WTC11 (cell line): Measurements from ENCODE around the gene IL2RA. TPM values are rescaled to one million over a fixed set of nuclear protein-coding genes. Genes with fewer than 3 reads are reported as not detected.

Source experiments
- ATAC-seq: fragments of 200-7000 bp; cut with Tn5 transposase; 2 replicates; pipeline ENCODE4 v1.10.0; 2021; ENCODE audit warnings: mild to moderate bottlenecking, moderate library complexity
- CTCF ChIA-PET: fragments of 300-600 bp; sonication (Branson Sonifier 250); formaldehyde crosslinking; loops from one replicate; lab custom pipeline; 2021; ENCODE audit warnings: antibody characterized with exemption; lab: Charles Lee
- POLR2A ChIA-PET: fragments of 350-600 bp; sonication (Branson Sonifier 250); formaldehyde crosslinking; loops from one replicate; lab custom pipeline; 2021; ENCODE audit warnings: antibody characterized with exemption; lab: Charles Lee
- DNase-seq: peaks from one replicate; pipeline ENCODE4 v3.0.0; 2021; ENCODE audit warnings: low spot score
- H3K27ac Mint-ChIP-seq: 2 replicates; pipeline ENCODE4 v1.8.0; 2021; ENCODE audit warnings: mixed read lengths
- H3K27me3 Mint-ChIP-seq: 2 replicates; pipeline ENCODE4 v1.8.0; 2021; ENCODE audit warnings: low read depth, mild to moderate bottlenecking, moderate library complexity, mixed read lengths
- H3K36me3 Mint-ChIP-seq: 2 replicates; pipeline ENCODE4 v1.8.0; 2021; ENCODE audit warnings: mixed read lengths
- H3K4me1 Mint-ChIP-seq: 2 replicates; pipeline ENCODE4 v1.8.0; 2022; ENCODE audit warnings: mixed read lengths
- H3K4me3 Mint-ChIP-seq: 2 replicates; pipeline ENCODE4 v1.8.0; 2021; ENCODE audit warnings: mild to moderate bottlenecking, moderate library complexity, mixed read lengths
- H3K9me3 Mint-ChIP-seq: 2 replicates; pipeline ENCODE4 v1.8.0; 2021; ENCODE audit warnings: mixed read lengths
- ETV6 ChIP-seq: sonication (generic); formaldehyde crosslinking; IDR thresholded peaks from 2 replicates; pipeline ENCODE4 v1.8.1; 2022; ENCODE audit warnings: mild to moderate bottlenecking, missing genetic modification reagents
- FOXP1 ChIP-seq: sonication (generic); formaldehyde crosslinking; IDR thresholded peaks from 2 replicates; pipeline ENCODE4 v1.8.0; 2022; ENCODE audit warnings: missing genetic modification reagents, mild to moderate bottlenecking, moderate library complexity, borderline replicate concordance
- HMGA2 ChIP-seq: fragments of 250-450 bp; sonication (Bioruptor Pico); IDR thresholded peaks from 2 replicates; pipeline ENCODE4 v1.4.0; 2021; ENCODE audit warnings: mild to moderate bottlenecking, moderate library complexity
- JAZF1 ChIP-seq: fragments of 250-450 bp; sonication (Bioruptor Pico); IDR thresholded peaks from 2 replicates; pipeline ENCODE4 v1.9.0; 2021; ENCODE audit warnings: moderate library complexity, mild to moderate bottlenecking, inconsistent platforms
- JUN ChIP-seq: sonication (generic); formaldehyde crosslinking; IDR thresholded peaks from 2 replicates; pipeline ENCODE4 v1.8.0; 2023; ENCODE audit warnings: mild to moderate bottlenecking, missing genetic modification reagents
- KAT7 ChIP-seq: sonication (generic); formaldehyde crosslinking; IDR thresholded peaks from 2 replicates; pipeline ENCODE4 v1.8.1; 2023; ENCODE audit warnings: missing genetic modification reagents, mild to moderate bottlenecking, borderline replicate concordance
- MYBL2 ChIP-seq: sonication (generic); formaldehyde crosslinking; IDR thresholded peaks from 2 replicates; pipeline ENCODE4 v1.8.1; 2023; ENCODE audit warnings: mild to moderate bottlenecking, moderate library complexity, missing genetic modification reagents
- NR2C2 ChIP-seq: sonication (generic); formaldehyde crosslinking; IDR thresholded peaks from 2 replicates; pipeline ENCODE4 v1.8.0; 2022; ENCODE audit warnings: mild to moderate bottlenecking, missing genetic modification reagents
- SMAD4 ChIP-seq: sonication (generic); formaldehyde crosslinking; IDR thresholded peaks from 2 replicates; pipeline ENCODE4 v1.8.0; 2022; ENCODE audit warnings: mild to moderate bottlenecking, missing genetic modification reagents
- SP1 ChIP-seq: sonication (generic); formaldehyde crosslinking; conservative IDR thresholded peaks from 2 replicates; pipeline ENCODE4 v1.8.1; 2022; ENCODE audit warnings: missing genetic modification reagents
- ZNF219 ChIP-seq: sonication (generic); formaldehyde crosslinking; IDR thresholded peaks from 2 replicates; pipeline ENCODE4 v1.8.0; 2023; ENCODE audit warnings: missing genetic modification reagents, mild to moderate bottlenecking, borderline replicate concordance
- ZNF232 ChIP-seq: sonication (generic); formaldehyde crosslinking; IDR thresholded peaks from 2 replicates; pipeline ENCODE4 v1.8.0; 2022; ENCODE audit warnings: mild to moderate bottlenecking, missing genetic modification reagents
- total RNA-seq: library from RNA; stranded (reverse); gene quantifications from 3 replicates; pipeline ENCODE4 v1.2.3, GENCODE V29; 2021
- TF ChIP-seq, protein P1 (sequence below): sonication (generic); formaldehyde crosslinking; IDR thresholded peaks from 2 replicates; pipeline ENCODE4 v1.8.1; 2023; ENCODE audit warnings: mild to moderate bottlenecking, moderate library complexity, missing genetic modification reagents
- TF ChIP-seq, protein P2 (sequence below): sonication (generic); formaldehyde crosslinking; IDR thresholded peaks from 2 replicates; pipeline ENCODE4 v1.8.0; 2023; ENCODE audit warnings: missing genetic modification reagents
- TF ChIP-seq, protein P3 (sequence below): fragments of 200-600 bp; IDR thresholded peaks from 2 replicates; pipeline ENCODE4 v1.8.0; 2022; ENCODE audit warnings: antibody characterized with exemption
- TF ChIP-seq, protein P4 (sequence below): sonication (generic); formaldehyde crosslinking; IDR thresholded peaks from 2 replicates; pipeline ENCODE4 v1.8.0; 2022; ENCODE audit warnings: mild to moderate bottlenecking, missing genetic modification reagents
- TF ChIP-seq, protein P5 (sequence below): sonication (generic); formaldehyde crosslinking; IDR thresholded peaks from 2 replicates; pipeline ENCODE4 v1.8.1; 2022; ENCODE audit warnings: missing genetic modification reagents, borderline replicate concordance
- TF ChIP-seq, protein P6 (sequence below): sonication (generic); formaldehyde crosslinking; IDR thresholded peaks from 2 replicates; pipeline ENCODE4 v1.8.1; 2022; ENCODE audit warnings: low read depth, mild to moderate bottlenecking, moderate library complexity, missing genetic modification reagents, borderline replicate concordance
- TF ChIP-seq, protein P7 (sequence below): fragments of 250-450 bp; sonication (Bioruptor Pico); IDR thresholded peaks from 2 replicates; pipeline ENCODE4 v1.8.0; 2021; ENCODE audit warnings: mild to moderate bottlenecking
- TF ChIP-seq, protein P8 (sequence below): fragments of 250-450 bp; sonication (Bioruptor Pico); IDR thresholded peaks from 2 replicates; pipeline ENCODE4 v1.9.0; 2021; ENCODE audit warnings: mild to moderate bottlenecking, borderline replicate concordance
- TF ChIP-seq, protein P9 (sequence below): sonication (generic); formaldehyde crosslinking; IDR thresholded peaks from 2 replicates; pipeline ENCODE4 v1.8.1; 2023; ENCODE audit warnings: mild to moderate bottlenecking, missing genetic modification reagents, moderate library complexity

Gene IL2RA
- total RNA-seq, 1 experiment from 2014 or later, result 0.31 TPM

DNA sequence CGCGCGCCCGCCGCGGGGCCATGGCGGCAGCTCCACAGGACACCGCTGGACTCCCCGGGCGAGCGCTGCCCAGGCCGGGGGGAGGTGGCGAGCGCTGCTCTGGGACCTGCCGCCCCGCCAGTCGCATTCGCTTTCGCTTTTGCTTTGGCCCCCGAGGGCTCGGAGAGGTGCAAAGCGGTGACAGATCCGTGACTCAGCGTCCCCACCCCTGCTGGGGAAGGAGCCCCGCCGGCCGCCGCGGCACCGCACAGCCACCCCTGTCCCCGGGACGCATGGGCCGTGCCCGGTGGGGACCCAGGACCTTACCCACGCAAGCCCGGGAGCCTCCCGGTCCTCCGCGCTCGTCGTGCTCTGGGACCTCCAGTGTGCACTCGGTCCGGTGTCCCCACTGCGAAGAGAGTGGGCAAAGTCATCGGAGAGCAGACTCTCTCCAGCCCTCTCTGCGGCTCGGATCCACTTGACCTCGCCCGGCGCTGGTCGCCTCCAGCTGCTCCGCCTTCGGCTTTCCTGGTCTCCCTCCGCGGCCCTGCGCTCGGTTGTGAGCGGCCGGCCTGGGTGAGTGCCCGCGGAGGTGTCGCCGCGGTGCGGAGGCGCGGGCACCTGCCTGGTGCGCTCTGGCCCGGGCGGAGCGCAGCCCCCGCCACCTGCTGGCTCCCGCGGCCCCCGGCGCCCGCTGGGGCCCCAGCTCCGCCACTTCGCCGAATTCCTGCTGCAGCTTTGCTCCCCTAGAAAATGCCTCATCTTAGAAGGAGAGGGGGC, 84.5 kb downstream of the IL2RA start, which contains the start of gene IL15RA:
Gene IL15RA, minus strand, starts transcription at position 73 of the 759 bp plus-strand sequence. Its CDS starts 51 bp downstream, at position 22.
- peak within 1 kb of the TSS; percentile 80 for H3K4me3 Mint-ChIP-seq
- H3K4me1 Mint-ChIP-seq, result peaks cover 18% of the 10 kb centered on the region
- DNase-seq, result peak; percentile 71
- CTCF ChIA-PET, result interaction anchor here (0.5 to 3.0 kb wide), 5 partner anchors 19 to 1433 kb away, joined by 3 to 12 read pairs (median 5); partner anchors contain the start of gene SFMBT2
- ATAC-seq, result peak; percentile 77
- POLR2A ChIA-PET, result interaction anchor here (0.6 kb wide), 3 partner anchors 73 to 277 kb away, joined by 3 to 4 read pairs (median 3); no protein-coding TSS in a partner anchor
- no peaks in the 10 kb centered on the region for H3K36me3 Mint-ChIP-seq
- peaks cover 55% of the 10 kb centered on the region for H3K27me3 Mint-ChIP-seq
- no peaks in the 10 kb centered on the region for H3K9me3 Mint-ChIP-seq
- no peak within 1 kb of the TSS for H3K27ac Mint-ChIP-seq
- TF ChIP-seq, protein P1, sequence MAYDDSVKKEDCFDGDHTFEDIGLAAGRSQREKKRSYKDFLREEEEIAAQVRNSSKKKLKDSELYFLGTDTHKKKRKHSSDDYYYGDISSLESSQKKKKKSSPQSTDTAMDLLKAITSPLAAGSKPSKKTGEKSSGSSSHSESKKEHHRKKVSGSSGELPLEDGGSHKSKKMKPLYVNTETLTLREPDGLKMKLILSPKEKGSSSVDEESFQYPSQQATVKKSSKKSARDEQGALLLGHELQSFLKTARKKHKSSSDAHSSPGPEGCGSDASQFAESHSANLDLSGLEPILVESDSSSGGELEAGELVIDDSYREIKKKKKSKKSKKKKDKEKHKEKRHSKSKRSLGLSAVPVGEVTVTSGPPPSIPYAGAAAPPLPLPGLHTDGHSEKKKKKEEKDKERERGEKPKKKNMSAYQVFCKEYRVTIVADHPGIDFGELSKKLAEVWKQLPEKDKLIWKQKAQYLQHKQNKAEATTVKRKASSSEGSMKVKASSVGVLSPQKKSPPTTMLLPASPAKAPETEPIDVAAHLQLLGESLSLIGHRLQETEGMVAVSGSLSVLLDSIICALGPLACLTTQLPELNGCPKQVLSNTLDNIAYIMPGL (CRISPR knock-in tag), result peak; percentile 84
- no peak for TF ChIP-seq JUN (CRISPR knock-in tag)
- no peak for TF ChIP-seq ZNF219 (CRISPR knock-in tag)
- no peak; the same call in 1 of the 2 replicates for TF ChIP-seq MYBL2
- TF ChIP-seq, protein P2, sequence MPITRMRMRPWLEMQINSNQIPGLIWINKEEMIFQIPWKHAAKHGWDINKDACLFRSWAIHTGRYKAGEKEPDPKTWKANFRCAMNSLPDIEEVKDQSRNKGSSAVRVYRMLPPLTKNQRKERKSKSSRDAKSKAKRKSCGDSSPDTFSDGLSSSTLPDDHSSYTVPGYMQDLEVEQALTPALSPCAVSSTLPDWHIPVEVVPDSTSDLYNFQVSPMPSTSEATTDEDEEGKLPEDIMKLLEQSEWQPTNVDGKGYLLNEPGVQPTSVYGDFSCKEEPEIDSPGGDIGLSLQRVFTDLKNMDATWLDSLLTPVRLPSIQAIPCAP (CRISPR knock-in tag), result peak; percentile 54; the same call in 1 of the 2 replicates
- TF ChIP-seq KAT7 (CRISPR knock-in tag), result peak; percentile 89; the same call in 1 of the 2 replicates
- TF ChIP-seq, protein P3, sequence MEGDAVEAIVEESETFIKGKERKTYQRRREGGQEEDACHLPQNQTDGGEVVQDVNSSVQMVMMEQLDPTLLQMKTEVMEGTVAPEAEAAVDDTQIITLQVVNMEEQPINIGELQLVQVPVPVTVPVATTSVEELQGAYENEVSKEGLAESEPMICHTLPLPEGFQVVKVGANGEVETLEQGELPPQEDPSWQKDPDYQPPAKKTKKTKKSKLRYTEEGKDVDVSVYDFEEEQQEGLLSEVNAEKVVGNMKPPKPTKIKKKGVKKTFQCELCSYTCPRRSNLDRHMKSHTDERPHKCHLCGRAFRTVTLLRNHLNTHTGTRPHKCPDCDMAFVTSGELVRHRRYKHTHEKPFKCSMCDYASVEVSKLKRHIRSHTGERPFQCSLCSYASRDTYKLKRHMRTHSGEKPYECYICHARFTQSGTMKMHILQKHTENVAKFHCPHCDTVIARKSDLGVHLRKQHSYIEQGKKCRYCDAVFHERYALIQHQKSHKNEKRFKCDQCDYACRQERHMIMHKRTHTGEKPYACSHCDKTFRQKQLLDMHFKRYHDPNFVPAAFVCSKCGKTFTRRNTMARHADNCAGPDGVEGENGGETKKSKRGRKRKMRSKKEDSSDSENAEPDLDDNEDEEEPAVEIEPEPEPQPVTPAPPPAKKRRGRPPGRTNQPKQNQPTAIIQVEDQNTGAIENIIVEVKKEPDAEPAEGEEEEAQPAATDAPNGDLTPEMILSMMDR, result no peak
- 0 out of 2 replicates have a peak, but pooled peaks have one; percentile 29 for TF ChIP-seq FOXP1 (CRISPR knock-in tag)
- TF ChIP-seq, protein P4, sequence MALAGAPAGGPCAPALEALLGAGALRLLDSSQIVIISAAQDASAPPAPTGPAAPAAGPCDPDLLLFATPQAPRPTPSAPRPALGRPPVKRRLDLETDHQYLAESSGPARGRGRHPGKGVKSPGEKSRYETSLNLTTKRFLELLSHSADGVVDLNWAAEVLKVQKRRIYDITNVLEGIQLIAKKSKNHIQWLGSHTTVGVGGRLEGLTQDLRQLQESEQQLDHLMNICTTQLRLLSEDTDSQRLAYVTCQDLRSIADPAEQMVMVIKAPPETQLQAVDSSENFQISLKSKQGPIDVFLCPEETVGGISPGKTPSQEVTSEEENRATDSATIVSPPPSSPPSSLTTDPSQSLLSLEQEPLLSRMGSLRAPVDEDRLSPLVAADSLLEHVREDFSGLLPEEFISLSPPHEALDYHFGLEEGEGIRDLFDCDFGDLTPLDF (CRISPR knock-in tag), result peak; percentile 19; the same call in 1 of the 2 replicates
- TF ChIP-seq, protein P5, sequence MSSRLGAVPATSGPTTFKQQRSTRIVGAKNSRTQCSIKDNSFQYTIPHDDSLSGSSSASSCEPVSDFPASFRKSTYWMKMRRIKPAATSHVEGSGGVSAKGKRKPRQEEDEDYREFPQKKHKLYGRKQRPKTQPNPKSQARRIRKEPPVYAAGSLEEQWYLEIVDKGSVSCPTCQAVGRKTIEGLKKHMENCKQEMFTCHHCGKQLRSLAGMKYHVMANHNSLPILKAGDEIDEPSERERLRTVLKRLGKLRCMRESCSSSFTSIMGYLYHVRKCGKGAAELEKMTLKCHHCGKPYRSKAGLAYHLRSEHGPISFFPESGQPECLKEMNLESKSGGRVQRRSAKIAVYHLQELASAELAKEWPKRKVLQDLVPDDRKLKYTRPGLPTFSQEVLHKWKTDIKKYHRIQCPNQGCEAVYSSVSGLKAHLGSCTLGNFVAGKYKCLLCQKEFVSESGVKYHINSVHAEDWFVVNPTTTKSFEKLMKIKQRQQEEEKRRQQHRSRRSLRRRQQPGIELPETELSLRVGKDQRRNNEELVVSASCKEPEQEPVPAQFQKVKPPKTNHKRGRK (CRISPR knock-in tag), result no peak
- no peak for TF ChIP-seq ZNF232 (CRISPR knock-in tag)
- TF ChIP-seq, protein P6, sequence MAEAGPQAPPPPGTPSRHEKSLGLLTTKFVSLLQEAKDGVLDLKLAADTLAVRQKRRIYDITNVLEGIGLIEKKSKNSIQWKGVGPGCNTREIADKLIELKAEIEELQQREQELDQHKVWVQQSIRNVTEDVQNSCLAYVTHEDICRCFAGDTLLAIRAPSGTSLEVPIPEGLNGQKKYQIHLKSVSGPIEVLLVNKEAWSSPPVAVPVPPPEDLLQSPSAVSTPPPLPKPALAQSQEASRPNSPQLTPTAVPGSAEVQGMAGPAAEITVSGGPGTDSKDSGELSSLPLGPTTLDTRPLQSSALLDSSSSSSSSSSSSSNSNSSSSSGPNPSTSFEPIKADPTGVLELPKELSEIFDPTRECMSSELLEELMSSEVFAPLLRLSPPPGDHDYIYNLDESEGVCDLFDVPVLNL (CRISPR knock-in tag), result no peak
- TF ChIP-seq, protein P7, sequence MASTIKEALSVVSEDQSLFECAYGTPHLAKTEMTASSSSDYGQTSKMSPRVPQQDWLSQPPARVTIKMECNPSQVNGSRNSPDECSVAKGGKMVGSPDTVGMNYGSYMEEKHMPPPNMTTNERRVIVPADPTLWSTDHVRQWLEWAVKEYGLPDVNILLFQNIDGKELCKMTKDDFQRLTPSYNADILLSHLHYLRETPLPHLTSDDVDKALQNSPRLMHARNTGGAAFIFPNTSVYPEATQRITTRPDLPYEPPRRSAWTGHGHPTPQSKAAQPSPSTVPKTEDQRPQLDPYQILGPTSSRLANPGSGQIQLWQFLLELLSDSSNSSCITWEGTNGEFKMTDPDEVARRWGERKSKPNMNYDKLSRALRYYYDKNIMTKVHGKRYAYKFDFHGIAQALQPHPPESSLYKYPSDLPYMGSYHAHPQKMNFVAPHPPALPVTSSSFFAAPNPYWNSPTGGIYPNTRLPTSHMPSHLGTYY (CRISPR knock-in tag), result no peak
- no peak for TF ChIP-seq HMGA2
- no peak for TF ChIP-seq JAZF1 (CRISPR knock-in tag)
- no peak for TF ChIP-seq SMAD4 (CRISPR knock-in tag)
- TF ChIP-seq NR2C2, result no peak
- TF ChIP-seq ETV6 (CRISPR knock-in tag), result no peak
- TF ChIP-seq, protein P8, sequence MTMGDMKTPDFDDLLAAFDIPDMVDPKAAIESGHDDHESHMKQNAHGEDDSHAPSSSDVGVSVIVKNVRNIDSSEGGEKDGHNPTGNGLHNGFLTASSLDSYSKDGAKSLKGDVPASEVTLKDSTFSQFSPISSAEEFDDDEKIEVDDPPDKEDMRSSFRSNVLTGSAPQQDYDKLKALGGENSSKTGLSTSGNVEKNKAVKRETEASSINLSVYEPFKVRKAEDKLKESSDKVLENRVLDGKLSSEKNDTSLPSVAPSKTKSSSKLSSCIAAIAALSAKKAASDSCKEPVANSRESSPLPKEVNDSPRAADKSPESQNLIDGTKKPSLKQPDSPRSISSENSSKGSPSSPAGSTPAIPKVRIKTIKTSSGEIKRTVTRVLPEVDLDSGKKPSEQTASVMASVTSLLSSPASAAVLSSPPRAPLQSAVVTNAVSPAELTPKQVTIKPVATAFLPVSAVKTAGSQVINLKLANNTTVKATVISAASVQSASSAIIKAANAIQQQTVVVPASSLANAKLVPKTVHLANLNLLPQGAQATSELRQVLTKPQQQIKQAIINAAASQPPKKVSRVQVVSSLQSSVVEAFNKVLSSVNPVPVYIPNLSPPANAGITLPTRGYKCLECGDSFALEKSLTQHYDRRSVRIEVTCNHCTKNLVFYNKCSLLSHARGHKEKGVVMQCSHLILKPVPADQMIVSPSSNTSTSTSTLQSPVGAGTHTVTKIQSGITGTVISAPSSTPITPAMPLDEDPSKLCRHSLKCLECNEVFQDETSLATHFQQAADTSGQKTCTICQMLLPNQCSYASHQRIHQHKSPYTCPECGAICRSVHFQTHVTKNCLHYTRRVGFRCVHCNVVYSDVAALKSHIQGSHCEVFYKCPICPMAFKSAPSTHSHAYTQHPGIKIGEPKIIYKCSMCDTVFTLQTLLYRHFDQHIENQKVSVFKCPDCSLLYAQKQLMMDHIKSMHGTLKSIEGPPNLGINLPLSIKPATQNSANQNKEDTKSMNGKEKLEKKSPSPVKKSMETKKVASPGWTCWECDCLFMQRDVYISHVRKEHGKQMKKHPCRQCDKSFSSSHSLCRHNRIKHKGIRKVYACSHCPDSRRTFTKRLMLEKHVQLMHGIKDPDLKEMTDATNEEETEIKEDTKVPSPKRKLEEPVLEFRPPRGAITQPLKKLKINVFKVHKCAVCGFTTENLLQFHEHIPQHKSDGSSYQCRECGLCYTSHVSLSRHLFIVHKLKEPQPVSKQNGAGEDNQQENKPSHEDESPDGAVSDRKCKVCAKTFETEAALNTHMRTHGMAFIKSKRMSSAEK (CRISPR knock-in tag), result no peak
- TF ChIP-seq SP1, result no peak
- TF ChIP-seq, protein P9, sequence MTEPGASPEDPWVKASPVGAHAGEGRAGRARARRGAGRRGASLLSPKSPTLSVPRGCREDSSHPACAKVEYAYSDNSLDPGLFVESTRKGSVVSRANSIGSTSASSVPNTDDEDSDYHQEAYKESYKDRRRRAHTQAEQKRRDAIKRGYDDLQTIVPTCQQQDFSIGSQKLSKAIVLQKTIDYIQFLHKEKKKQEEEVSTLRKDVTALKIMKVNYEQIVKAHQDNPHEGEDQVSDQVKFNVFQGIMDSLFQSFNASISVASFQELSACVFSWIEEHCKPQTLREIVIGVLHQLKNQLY (CRISPR knock-in tag), result no peak
